Stimulated activated CD8-positive, alpha-beta memory T cell treated with anti-CD3 and anti-CD28 coated beads, Interleukin-15, amount 100 ng/mL, for 4 hours (primary cell): Measurements from ENCODE around the gene PPIL4.

Experiments
- DNase-seq, 2 donors: peaks; one replicate each; pipeline ENCODE4 v3.0.0-alpha.2; 2020; ENCODE audit warnings: low read depth in 2 of 2

Gene PPIL4, protein sequence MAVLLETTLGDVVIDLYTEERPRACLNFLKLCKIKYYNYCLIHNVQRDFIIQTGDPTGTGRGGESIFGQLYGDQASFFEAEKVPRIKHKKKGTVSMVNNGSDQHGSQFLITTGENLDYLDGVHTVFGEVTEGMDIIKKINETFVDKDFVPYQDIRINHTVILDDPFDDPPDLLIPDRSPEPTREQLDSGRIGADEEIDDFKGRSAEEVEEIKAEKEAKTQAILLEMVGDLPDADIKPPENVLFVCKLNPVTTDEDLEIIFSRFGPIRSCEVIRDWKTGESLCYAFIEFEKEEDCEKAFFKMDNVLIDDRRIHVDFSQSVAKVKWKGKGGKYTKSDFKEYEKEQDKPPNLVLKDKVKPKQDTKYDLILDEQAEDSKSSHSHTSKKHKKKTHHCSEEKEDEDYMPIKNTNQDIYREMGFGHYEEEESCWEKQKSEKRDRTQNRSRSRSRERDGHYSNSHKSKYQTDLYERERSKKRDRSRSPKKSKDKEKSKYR

DNA sequence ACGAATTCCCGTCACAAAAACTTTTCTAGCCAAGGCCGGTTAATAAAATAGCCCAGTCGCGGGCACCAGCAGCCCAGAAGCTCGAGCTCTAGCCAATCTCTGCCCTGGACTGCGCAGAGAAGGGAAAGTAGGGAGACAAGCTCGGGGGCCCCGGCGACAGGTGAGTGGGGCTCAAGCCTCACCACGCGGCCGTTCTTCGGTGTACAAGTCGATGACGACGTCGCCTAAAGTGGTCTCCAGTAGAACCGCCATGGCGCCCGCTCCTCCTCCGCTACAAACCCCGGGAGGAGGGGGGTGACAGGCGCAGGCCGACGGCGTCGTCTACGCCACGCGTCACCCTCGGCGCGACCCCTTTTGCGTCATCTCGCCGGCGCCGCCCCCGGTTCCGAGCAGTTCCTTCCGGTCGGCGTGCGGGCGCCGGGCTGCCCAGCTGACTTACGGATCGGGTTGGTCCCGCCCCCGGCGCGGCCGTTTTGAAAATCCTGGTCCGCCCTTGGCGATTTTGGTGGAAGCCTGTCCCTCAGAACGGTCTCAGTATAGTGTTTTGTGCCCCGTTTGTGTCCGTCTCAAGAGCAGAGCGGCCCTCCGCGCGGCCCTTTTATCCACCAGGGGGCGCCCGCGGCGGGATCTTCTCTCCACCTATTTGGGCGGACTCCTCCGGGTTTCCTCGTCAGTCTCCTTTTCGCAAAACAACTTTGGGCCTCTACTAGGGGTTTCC is at the start of gene PPIL4:
TSS of gene PPIL4 (minus strand) at position 290 of the 718 bp plus-strand sequence. CDS start at position 252, 38 bp downstream.
- peak; percentile 89 to 90 for DNase-seq

DNA sequence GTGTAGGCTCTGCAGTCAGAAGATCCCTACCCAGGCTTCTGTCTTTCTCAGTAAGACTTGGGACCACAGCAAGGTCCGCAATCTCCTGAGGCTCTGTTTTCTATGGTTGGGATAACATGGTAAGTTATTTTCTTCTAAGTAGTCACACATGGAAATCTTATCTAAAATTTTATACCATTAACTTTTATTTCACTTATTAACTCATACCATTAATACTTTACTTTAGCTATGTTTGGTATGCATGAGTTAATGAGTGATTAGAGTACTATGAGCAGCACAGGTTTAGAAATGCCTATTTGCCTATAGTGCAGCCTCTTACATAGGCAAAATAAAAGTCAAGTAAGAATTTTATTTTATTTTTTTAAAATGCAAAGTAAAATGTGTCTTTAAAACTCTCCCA is 47.6 kb upstream of the PPIL4 start:
- DNase-seq, result no peak

DNA sequence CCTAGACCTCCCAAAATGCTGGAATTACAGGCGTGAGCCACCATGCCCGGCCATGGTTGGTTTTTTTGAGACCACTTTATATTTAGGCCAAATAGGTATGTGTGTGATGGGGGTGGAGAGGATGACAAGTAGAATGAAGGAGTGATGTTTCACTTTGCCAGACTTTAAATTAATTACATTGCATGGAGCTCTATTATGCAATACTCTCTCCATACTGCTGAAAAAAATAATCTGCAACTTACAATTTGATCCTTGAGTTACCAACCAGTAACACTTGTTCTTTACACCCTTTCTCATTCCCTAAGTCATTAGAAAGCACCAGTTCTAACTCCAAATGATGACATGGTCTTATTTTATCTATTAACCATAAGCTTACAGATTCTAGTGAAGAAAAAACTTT is 47.1 kb upstream of the PPIL4 start:
- DNase-seq, result no peak

DNA sequence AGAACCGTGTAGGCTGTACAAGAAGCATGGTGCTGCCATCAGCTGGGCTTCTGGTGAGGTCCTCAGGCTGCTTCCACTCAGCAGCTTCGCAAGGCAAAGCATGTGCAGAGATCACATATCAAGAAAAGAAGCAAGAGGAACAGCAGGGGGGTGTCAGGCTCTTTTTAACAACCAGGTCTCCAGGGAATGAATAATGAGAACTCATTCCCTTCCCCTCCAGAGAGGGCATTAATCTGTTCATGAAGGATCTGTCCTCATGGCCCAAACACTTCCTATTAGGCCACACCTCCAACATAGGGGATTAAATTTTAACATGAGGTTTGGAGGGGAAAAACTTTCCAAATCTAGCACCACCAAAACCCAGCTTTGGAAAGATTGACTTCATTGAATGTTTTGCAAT is 40.3 kb upstream of the PPIL4 start:
- DNase-seq, result no peak

DNA sequence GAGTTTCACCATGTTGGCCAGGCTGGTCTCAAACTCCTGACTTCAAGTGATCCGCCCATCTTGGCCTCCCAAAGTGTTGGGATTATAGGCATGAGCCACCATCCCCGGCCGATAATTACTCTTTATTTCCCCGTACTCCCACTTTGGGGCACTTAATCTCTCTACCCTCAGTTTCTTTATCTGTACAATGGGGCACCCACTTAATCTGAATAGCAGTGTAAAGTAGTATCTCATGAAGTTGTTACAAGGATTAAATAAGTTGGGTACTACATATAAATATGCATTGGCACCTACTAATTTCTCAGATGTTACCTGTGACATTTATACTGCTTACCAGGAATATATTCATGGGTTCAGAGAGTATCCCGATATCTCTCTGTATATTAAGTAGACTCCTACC is 35.5 kb upstream of the PPIL4 start:
- no peak for DNase-seq

DNA sequence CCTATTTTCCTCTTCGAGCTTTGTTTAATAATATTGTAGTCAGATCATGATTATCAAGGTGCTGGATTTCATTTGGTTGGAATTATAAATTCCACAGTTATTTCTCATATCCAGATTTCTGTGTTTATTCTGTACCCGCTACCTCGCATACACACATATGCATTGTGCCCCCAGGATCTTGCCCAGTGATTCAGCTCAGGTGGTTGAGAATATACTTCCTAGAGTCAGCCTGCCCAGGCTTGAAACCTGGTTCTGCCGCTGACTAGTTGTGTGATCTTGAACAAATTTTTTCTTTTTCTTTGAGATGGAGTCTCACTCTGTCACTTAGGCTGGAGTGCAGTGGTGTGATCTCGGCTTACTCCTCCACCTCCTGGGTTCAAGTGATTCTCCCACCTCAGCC is 35.0 kb upstream of the PPIL4 start:
- DNase-seq, result no peak

DNA sequence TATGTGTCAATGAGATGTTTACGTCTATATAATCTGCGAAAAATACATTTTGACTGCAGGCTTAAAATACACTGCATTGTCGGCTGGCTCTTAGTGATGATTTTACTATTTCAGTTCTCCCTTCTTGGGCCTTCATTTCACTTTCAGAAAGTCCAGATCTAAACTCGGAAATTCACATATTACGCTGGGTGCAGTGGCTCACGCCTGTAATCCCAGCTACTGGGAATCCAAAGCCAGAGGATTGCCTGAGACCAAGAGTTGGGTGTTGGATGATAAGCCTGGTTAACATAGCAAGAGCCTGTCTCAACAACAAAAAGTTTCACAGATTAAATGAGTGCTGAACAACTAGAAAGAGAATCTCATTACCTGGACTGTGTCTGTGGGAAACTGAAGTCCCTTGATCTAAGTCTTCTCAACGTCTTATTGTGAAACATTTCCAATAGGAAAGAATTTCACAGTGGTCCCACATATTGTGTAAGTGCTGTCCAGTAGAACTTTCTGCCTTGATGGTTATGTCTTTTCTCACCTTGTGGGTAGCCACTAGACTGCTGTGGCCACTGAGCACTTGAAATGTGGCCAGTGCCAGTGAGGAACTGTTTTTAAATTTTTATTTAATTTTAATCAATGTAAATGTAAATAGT is 22.2 kb upstream of the PPIL4 start:
- DNase-seq, result no peak

DNA sequence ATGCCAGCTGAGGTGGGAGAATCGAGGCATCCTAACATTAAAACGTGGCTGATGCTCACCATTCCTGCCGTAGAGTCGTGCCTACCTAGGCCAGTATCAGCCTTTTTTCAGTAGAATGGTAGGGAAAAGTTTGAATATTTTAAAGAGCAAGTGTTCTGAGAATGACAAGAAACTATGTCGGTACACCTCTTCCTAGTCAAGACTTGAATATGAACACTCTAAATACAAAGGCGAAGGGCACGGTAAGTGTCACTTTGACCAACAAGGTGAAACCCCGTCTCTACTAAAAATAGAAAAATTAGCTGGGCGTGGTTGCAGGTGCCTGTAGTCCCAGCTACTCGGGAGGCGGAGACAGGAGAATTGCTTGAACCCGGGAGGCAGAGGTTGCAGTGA is 21.3 kb upstream of the PPIL4 start:
- DNase-seq, result no peak

DNA sequence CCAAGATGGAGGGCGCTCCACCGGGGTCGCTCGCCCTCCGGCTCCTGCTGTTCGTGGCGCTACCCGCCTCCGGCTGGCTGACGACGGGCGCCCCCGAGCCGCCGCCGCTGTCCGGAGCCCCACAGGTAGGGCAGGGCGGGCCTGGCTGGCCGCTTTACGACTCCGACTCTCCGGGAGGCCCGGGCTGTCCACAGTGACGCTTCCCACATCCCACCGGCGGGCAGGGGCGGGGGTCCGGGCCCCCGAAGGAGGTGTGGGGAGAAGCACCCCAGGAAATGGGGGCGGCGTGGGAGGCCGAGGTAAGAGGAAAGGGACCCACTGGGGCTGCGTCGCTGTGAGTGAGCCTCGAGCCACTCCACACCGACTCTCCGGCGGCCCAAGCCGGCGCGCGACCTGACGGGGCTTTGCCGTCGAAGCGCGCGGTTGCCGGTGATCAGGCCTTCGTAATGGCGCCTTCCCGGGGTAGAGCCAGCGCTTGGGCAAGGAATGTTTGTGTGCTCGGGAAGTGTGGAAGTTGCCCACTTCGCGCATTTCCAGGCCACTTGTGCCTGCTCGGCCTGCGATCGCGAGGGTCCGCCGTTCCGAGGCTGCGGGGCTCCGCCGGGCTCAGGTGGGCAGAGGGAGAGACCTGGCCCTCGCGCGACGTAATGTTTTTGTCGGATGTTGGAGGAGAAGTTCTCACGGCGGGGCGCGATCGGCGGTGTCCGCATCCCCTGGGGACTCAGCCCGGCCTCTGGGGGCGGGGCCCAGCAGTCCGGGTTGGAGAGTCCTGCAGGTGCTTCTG is 20.8 kb upstream of the PPIL4 start:
- DNase-seq, result peak; percentile 32 to 37

DNA sequence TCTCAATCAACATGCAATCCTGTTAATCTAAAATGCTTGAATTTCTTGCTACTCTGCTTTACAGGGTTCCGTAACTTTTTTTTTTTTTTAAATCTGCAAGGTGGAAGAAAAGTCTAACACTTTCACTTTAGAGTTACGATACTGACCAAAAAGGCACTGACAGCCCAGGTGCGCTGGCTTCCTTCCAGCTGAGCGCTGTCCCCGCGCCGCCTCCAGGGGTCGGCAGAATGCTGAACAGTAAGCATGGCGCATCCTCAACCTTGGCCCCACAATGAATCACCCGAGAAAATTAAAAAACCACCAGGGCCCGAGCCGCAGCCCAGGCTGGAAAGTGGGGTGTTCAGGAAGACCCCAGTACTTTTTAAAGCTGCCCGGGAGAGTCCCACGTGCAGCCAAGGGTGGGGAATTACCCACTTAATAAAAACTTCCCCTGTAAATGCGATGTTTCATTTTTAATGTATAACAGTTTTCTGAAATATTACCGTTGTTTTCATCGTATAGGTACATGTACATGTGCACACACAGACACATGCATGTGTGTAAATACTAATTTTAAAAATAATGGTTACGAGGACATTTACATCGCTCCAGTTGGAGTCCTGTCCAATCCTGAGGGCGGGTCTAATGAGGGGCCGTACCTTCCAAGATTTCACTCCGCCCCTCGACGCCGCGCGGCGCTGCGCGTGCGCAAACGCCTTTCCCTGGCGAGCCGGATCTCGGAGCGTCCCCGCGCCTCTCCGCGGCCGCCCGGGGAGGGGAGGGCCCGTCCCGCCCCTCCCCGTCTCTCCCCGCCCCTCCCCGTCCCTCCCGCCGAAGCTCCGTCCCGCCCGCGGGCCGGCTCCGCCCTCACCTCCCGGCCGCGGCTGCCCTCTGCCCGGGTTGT is 19.9 kb upstream of the PPIL4 start, which contains the start of gene GINM1:
TSS of gene GINM1 (plus strand) at position 849 of the 883 bp plus-strand sequence. CDS start 40 bp downstream, outside the sequence.
- peak; percentile 86 to 88 for DNase-seq

DNA sequence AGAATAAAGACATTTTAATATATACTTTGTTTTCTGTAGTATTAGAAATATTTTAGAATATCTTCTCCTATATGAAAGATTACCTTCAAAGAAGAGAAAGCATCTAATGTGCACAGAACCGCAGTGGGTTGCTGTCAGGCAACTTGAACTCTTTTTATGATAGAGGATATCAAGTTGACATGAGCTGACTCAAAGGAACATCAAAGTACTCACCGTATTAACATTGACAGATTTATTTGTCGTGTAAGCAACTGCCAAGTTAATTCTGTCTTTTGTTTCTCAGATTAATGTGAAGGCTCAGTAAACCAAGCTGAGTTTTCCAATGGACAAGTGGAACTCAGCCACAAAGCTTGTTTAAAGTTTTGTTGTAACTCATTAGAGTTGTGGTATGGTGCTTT is 18.1 kb upstream of the PPIL4 start:
- no peak for DNase-seq

DNA sequence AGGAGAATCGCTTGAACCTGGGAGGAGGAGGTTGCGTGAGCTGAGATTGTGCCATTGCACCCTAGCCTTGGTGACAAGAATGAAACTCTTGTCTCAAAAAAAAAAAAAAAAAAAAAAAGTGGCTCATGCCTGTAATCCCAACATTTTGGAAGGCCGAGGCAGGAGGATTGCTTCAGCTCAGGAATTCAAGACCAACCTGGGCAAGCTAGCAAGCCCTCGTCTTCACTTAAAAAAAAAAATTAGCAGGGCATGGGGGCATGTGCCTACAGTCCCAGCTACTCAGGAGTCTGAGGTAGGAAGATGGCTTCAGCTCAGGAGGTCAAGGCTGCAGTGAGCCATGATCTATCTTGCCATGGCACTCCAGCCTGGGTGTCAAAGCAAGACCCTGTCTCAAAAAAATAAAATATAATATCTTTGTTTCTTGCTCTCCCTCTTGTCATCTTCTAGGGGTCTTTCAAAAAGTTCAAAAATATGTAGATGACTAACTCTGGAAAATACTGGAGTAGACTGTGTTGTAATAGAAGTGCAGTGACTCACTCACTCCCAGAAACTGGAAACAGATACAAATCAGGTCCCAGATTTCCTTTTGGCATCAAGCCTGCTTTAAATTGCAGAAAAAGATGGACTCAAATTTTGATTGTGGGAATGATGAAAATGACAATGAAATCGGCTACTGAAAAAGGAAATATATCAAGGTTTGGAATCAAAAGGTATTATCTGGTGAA is 17.5 kb upstream of the PPIL4 start:
- DNase-seq, result no peak

DNA sequence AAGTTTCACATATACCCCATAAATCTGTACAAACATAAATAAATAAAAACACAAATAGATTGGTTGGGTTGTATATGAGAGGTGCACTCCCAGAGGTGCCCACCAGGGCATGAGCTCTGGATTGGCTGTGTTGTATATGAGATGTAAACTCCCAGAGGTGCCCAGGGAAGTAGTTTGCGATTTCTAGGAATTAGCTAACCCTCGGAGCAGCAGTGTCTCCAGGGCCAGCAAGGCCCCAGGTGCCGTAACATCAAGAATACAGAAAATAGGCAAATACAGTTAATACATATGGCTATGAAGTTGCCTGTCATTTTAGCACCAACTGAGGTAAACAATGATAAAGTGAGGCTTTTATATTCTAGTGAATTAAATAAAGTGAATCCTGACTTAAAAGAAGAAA is 14.9 kb upstream of the PPIL4 start:
- DNase-seq, result no peak

DNA sequence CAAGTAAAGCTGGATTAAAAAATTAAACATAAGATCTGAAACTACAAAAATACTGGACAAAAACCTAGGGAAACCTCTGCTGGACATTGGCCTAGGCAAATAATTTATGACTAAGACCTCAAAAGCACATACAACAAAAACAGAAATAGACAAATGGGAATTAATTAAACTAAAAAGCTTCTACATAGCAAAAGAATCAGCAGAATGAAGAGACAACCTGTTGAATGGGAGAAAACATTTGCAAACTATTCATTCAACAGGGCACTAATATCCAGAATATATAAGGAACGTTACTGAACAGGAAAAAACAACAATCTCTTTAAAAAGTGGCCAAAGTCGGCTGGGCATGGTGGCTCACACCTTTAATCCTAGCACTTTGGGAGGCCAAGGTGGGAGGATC is 13.5 kb upstream of the PPIL4 start:
- no peak for DNase-seq

DNA sequence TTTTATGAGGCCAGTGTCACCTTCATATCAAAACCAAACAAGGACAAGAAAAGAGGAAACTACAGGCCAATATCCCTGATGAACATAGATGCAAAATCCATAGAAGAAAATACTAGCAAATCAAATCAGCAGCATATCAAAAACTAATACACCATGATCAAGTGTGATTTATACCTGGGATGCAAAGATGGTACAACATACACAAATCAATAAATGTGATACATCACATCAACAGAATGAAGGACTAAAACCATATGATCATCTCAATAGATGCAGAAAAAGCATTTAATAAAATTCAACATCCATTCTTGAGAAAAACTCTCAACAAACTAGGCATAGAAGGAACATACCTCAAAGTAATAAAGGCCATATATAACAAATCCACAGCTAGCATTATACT is 12.2 kb upstream of the PPIL4 start:
- DNase-seq, result no peak

DNA sequence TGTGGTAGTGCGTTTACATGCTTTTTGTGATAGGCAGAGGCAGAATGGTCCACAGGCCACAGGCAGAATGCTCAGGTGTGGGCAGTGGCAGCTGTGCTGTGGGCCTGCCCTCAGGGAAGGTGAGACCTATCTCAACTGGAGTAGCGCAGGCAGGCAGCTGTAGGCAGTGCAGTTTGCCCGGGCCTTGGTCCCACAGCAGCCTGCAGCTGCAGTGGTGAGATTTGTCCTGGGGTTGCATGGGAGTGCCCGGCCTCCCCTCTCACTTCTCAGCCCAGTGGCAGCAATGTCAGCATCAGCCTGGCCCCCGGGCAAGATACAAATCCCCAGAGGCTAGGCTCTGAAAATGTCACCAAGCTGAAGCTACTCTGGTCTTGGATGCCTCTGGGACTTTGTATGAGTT is 6.1 kb upstream of the PPIL4 start:
- DNase-seq, result no peak

DNA sequence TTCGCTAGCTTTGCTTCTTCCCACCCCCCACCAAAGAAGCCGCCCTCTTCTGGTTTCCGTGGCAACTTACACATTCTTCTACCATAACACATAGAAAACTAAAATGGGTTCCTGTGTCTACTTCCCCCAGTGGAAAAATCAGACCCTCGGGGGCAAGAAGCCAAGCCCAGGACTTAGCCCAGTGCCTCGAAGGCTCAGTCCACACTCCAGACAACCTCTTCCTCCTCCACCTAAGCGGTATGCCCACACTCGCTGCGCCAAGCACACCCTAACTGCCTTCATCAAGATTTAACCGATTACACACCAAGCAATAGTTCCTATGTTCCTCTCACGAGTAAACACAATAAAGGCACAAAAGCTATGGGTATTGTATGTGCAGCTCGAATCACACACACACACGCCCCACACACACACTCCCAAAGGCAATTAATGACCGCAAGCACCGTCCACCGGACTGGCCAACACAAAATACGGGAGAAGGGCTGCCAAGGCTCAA is 537 bp downstream of the PPIL4 start:
- DNase-seq, result peak; percentile 14 to 38

DNA sequence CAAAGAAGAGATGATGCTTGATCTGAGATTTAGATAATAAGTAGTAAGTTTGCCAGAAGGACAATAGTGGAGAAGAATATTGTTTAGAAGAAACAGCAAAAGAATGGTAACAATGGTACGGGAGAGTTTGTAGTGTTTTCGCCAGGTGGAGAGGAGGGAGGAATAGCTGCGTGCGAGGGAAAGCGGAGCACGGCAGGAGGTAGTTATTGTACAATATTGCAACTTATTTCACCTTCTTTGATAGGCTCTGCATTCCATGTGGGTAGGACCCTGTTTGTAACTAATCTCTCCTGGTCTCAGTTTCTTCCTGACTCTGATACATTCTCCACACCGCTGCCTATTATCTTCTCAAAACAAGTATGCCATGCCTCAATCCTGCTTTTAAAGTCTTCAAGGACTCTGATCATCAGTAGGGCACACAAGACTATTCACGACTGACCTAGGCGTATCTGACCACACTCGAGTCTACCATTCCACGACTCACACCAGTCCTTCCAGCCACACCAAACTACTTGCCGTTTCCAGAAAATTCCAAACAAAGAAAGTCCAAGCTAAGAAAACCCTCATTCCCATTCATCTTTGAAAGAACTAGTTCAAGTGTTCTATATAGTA is 1.1 kb downstream of the PPIL4 start:
- no peak for DNase-seq

DNA sequence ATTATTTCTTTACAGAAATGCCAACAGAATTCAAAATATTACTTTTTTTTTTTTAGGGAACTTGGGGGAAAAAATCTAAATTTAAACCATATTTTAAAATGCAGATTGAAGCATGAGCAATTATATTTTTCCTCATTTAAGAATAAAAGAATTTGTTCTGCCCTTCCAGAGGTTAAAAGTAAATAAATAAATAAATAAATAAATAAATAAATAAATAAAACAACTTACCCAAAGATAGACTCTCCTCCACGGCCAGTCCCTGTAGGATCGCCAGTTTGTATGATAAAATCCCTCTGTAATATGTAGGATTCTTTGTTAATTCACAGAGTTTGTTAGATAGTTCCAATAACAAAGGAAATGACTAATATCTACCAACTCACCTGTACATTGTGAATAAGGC is 4.7 kb downstream of the PPIL4 start:
- DNase-seq, result no peak
